ENCODE measurements around the gene ITGA11. TPM values are rescaled to one million over a fixed set of nuclear protein-coding genes. Genes with fewer than 3 reads are reported as not detected.

The ITGA11 gene
- total and polyA plus RNA-seq, 2 donors (not counting 1 experiment from before 2014, with no cell fraction given): not detected

DNA sequence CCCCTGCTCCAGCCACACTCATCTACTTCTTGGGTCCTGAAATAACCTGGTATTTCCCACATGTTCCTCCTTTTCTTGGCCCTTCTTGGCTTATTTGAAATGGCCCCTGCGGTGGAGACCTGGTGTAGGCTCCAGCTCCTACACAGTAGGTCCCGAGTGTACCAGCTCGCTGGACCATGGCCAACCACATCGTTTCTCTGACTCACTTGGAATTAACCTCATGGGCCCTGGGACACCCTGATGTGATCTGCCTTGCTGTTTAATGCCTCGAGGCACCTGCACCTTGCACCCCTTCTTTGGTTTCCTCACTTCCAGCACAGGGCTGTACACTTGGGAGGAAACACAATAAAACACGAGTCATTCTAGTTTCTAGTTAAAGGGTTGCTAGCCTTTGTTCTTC lies 94.1 kb downstream of the ITGA11 start:
- Mint-ChIP-seq H3K27ac (no peak overlapping the region), H3K27me3 (peaks cover 12% of the 10 kb centered on the region), H3K4me1 (no peaks in the 10 kb centered on the region), H3K4me3 (no peak overlapping the region), H3K9me3 (ENCODE audit: insufficient read depth) (no peaks in the 10 kb centered on the region)
- Histone ChIP-seq H3K27me3 (replicated peaks in 1 of 4; ENCODE audit: control extremely low read depth in 1 of 4, control insufficient read depth in 3 of 4, insufficient read depth in 4 of 4, low read length in 3 of 4) (peaks cover 0 to 5% (median 0%) of the 10 kb centered on the region in 4 experiments), H3K79me2 (ENCODE audit: control insufficient read depth, insufficient read depth, low read length) (no peaks in the 10 kb centered on the region), H4K20me1 (ENCODE audit: control insufficient read depth, insufficient read depth, low read length, poor library complexity, severe bottlenecking) (no peaks in the 10 kb centered on the region), H3K4me1 (ENCODE audit: control insufficient read depth in 2 of 2, insufficient read depth in 2 of 2, low read length in 2 of 2) (no peaks in the 10 kb centered on the region), H3K9me3 (ENCODE audit: control extremely low read depth in 1 of 3, control insufficient read depth in 2 of 3, insufficient read depth in 1 of 3, low read length in 2 of 3) (no peaks in the 10 kb centered on the region), H2AFZ (ENCODE audit: insufficient read depth, low read depth, low read length, poor library complexity, severe bottlenecking) (no peak overlapping the region), H3K4me2 (replicated peaks; ENCODE audit: low read depth, low read length, poor library complexity, severe bottlenecking) (no peak overlapping the region), H3K27ac (ENCODE audit: low read length in 2 of 2) (no peak overlapping the region), H3K4me3 (ENCODE audit: control extremely low read depth in 1 of 5, extremely low read depth in 1 of 5, insufficient read depth in 1 of 5, low read depth in 2 of 5, low read length in 4 of 5) (no peak overlapping the region), H3K9ac (ENCODE audit: low read length) (no peak overlapping the region), H3K36me3 (replicated peaks in 1 of 2; ENCODE audit: control extremely low read depth in 1 of 2, control insufficient read depth in 1 of 2, extremely low read depth in 1 of 2, insufficient read depth in 2 of 2, low read length in 1 of 2) (no peaks in the 10 kb centered on the region)
- 33% methylated on average over 6 of the region's 6 CpGs for WGBS (ENCODE audit: insufficient coverage)
- POLR2A ChIA-PET: interaction anchor here (0.6 kb wide), 1 partner anchor 97 kb away, joined by 3 read pairs; no protein-coding TSS in a partner anchor
- TF ChIP-seq, protein P1, sequence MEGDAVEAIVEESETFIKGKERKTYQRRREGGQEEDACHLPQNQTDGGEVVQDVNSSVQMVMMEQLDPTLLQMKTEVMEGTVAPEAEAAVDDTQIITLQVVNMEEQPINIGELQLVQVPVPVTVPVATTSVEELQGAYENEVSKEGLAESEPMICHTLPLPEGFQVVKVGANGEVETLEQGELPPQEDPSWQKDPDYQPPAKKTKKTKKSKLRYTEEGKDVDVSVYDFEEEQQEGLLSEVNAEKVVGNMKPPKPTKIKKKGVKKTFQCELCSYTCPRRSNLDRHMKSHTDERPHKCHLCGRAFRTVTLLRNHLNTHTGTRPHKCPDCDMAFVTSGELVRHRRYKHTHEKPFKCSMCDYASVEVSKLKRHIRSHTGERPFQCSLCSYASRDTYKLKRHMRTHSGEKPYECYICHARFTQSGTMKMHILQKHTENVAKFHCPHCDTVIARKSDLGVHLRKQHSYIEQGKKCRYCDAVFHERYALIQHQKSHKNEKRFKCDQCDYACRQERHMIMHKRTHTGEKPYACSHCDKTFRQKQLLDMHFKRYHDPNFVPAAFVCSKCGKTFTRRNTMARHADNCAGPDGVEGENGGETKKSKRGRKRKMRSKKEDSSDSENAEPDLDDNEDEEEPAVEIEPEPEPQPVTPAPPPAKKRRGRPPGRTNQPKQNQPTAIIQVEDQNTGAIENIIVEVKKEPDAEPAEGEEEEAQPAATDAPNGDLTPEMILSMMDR (IDR thresholded peaks at IDR 0.05): no peak
- no peak for TF ChIP-seq EZH2 (IDR thresholded peaks at IDR 0.05; ENCODE audit: borderline replicate concordance, insufficient read depth, low read depth, low read length, poor library complexity, severe bottlenecking)
- CTCF ChIA-PET: no interaction called here
- DNase-seq: no peak
- ATAC-seq (ENCODE audit: low read depth): no peak
- intact Hi-C loops (cut with micrococcal nuclease): no loop called here

DNA sequence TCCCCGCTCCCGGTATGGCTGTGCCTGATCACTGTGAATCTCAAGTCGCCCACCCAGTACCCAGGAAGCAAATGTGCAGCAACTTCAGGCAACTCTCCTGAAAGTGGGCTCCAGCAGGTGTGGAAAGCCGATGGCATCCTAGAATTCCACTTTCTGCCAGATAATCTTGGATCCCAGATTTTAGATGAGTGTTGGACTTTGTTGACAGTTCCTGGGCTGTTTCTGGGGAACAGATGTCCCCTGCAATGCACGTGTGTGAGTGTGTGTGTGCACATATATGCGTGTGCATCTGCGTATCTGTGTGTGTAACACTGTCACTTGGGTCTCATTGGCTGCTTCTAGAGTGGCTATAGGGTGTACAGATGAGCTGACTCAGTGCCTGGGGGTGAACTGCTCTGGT lies 95.4 kb downstream of the ITGA11 start:
- no peak overlapping the region for H3K9ac ChIP-seq (ENCODE audit: low read length)
- Mint-ChIP-seq H3K4me3 (no peak overlapping the region), H3K4me1 (no peaks in the 10 kb centered on the region), H3K9me3 (ENCODE audit: insufficient read depth) (no peaks in the 10 kb centered on the region), H3K27me3 (peaks cover 12% of the 10 kb centered on the region), H3K27ac (no peak overlapping the region)
- WGBS (ENCODE audit: insufficient coverage): 92% methylated on average over 7 of the region's 7 CpGs
- intact Hi-C loops (cut with micrococcal nuclease): no loop called here
- H3K36me3 ChIP-seq (replicated peaks in 1 of 2; ENCODE audit: control extremely low read depth in 1 of 2, control insufficient read depth in 1 of 2, extremely low read depth in 1 of 2, insufficient read depth in 2 of 2, low read length in 1 of 2): no peaks in the 10 kb centered on the region
- ATAC-seq (ENCODE audit: low read depth) (no peak), DNase-seq (no peak)
- H3K27ac ChIP-seq (ENCODE audit: low read length in 2 of 2): no peak overlapping the region
- ChIA-PET POLR2A (no interaction called here), CTCF (no interaction called here)
- no peaks in the 10 kb centered on the region for H3K9me3 ChIP-seq (ENCODE audit: control extremely low read depth in 1 of 3, control insufficient read depth in 2 of 3, insufficient read depth in 1 of 3, low read length in 2 of 3)
- H3K79me2 ChIP-seq (ENCODE audit: control insufficient read depth, insufficient read depth, low read length): no peaks in the 10 kb centered on the region
- H3K4me2 ChIP-seq (replicated peaks; ENCODE audit: low read depth, low read length, poor library complexity, severe bottlenecking): no peak overlapping the region
- TF ChIP-seq, protein P1 (IDR thresholded peaks at IDR 0.05): no peak
- TF ChIP-seq EZH2 (IDR thresholded peaks at IDR 0.05; ENCODE audit: borderline replicate concordance, insufficient read depth, low read depth, low read length, poor library complexity, severe bottlenecking): no peak
- no peak overlapping the region for H2AFZ ChIP-seq (ENCODE audit: insufficient read depth, low read depth, low read length, poor library complexity, severe bottlenecking)
- peaks cover 0 to 5% (median 0%) of the 10 kb centered on the region in 4 experiments for H3K27me3 ChIP-seq (replicated peaks in 1 of 4; ENCODE audit: control extremely low read depth in 1 of 4, control insufficient read depth in 3 of 4, insufficient read depth in 4 of 4, low read length in 3 of 4)
- no peak overlapping the region for H3K4me3 ChIP-seq (ENCODE audit: control extremely low read depth in 1 of 5, extremely low read depth in 1 of 5, insufficient read depth in 1 of 5, low read depth in 2 of 5, low read length in 4 of 5)
- no peaks in the 10 kb centered on the region for H4K20me1 ChIP-seq (ENCODE audit: control insufficient read depth, insufficient read depth, low read length, poor library complexity, severe bottlenecking)
- H3K4me1 ChIP-seq (ENCODE audit: control insufficient read depth in 2 of 2, insufficient read depth in 2 of 2, low read length in 2 of 2): no peaks in the 10 kb centered on the region
